CD4-positive, CD25-positive, alpha-beta regulatory T cell (primary cell): ENCODE measurements around the gene CA5A. TPM values are rescaled to one million over a fixed set of nuclear protein-coding genes. Genes with fewer than 3 reads are reported as not detected.
"Not testable (repeated sequence)": the region's sequence is repeated elsewhere in the genome, so short reads cannot be mapped to it uniquely, and the experiment has no call there.

ENCODE experiments used
- ATAC-seq, 2 donors: fragments of 150-1000 bp; cut with Tn5 transposase; one replicate each; pipeline ENCODE4 v1.10.0; 2021; ENCODE audit warnings: low read depth in 2 of 2, moderate number of reproducible peaks in 2 of 2, moderate library complexity in 1 of 2
- DNase-seq, 3 donors: peaks; one replicate each; pipeline versions ENCODE4 v3.0.0 to v3.0.0-alpha.2; 2012 to 2022; ENCODE audit warnings: mixed read lengths in 1 of 3
- H3K27ac ChIP-seq: one replicate; pipeline ENCODE4 v1.7.0; 2013; ENCODE audit warnings: mild to moderate bottlenecking, low read length; ENCODE audit not compliant: insufficient read depth, poor library complexity, severe bottlenecking
- H3K27me3 ChIP-seq: one replicate; pipeline ENCODE4 v1.7.0; 2013; ENCODE audit warnings: low read length; ENCODE audit not compliant: control insufficient read depth, insufficient read depth
- H3K36me3 ChIP-seq: one replicate; pipeline ENCODE4 v1.7.0; 2013; ENCODE audit warnings: mild to moderate bottlenecking, low read length, moderate library complexity; ENCODE audit not compliant: control insufficient read depth, insufficient read depth
- H3K4me1 ChIP-seq: 2 replicates; pipeline ENCODE4 v1.7.0; 2013; ENCODE audit warnings: mild to moderate bottlenecking, low read length; ENCODE audit not compliant: insufficient read depth, control insufficient read depth, poor library complexity, severe bottlenecking
- H3K4me3 ChIP-seq: one replicate; pipeline ENCODE4 v1.7.0; 2013; ENCODE audit warnings: low read depth, mild to moderate bottlenecking, low read length, moderate library complexity
- H3K9me3 ChIP-seq, 2 experiments: 1 replicate in 1 of 2; 2 replicates in 1 of 2; pipeline ENCODE4 v1.7.0; 2013; ENCODE audit warnings: low read length in 2 of 2, mild to moderate bottlenecking in 1 of 2, moderate library complexity in 1 of 2; ENCODE audit not compliant: control insufficient read depth in 2 of 2
- H3K27ac Mint-ChIP-seq, 3 donors: one replicate each; pipeline ENCODE4 v1.8.0; 2020 to 2022; ENCODE audit warnings: mild to moderate bottlenecking in 3 of 3, mixed read lengths in 3 of 3, moderate library complexity in 2 of 3
- H3K27me3 Mint-ChIP-seq: one replicate; pipeline ENCODE4 v1.8.0; 2022; ENCODE audit warnings: mild to moderate bottlenecking, mixed read lengths
- H3K36me3 Mint-ChIP-seq: one replicate; pipeline ENCODE4 v1.8.0; 2020; ENCODE audit warnings: mixed read lengths
- H3K4me1 Mint-ChIP-seq, 4 donors: one replicate each; pipeline ENCODE4 v1.8.0; 2020 to 2022; ENCODE audit warnings: mixed read lengths in 4 of 4, mild to moderate bottlenecking in 1 of 4
- H3K4me3 Mint-ChIP-seq, 4 donors: one replicate each; pipeline ENCODE4 v1.8.0; 2020 to 2022; ENCODE audit warnings: mild to moderate bottlenecking in 4 of 4, mixed read lengths in 4 of 4, moderate library complexity in 3 of 4
- H3K9me3 Mint-ChIP-seq, 7 donors: one replicate each; pipeline ENCODE4 v1.8.0; 2020 to 2022; ENCODE audit warnings: mixed read lengths in 7 of 7, mild to moderate bottlenecking in 3 of 7, moderate library complexity in 2 of 7
- polyA plus RNA-seq, 4 donors: library from polyadenylated mRNA; unstranded; fragments of 300-500 nt; fragmentation: Illumina TruSeq; gene quantifications; one replicate each; pipeline ENCODE4 v1.2.3, GENCODE V29; 2021
- total RNA-seq: library from RNA; stranded (reverse); gene quantifications from one replicate; pipeline ENCODE4 v1.2.3, GENCODE V29; 2022

CA5A gene
- total RNA-seq = not detected
- polyA plus RNA-seq = not detected

- H3K4me3 Mint-ChIP-seq = no peak within 1 kb of the TSS
- peaks cover 0 to 2% (median 0%) of the 10 kb centered on the region in 7 donors for H3K9me3 Mint-ChIP-seq
- Histone ChIP-seq H3K4me3 (no peak within 1 kb of the TSS), H3K36me3 (no peaks in the 10 kb centered on the region), H3K27ac (no peak within 1 kb of the TSS), H3K4me1 (no peaks in the 10 kb centered on the region), H3K27me3 (no peaks in the 10 kb centered on the region), H3K9me3 (no peaks in the 10 kb centered on the region)
- no peaks in the 10 kb centered on the region for H3K36me3 Mint-ChIP-seq
- no peaks in the 10 kb centered on the region for H3K27me3 Mint-ChIP-seq
- H3K27ac Mint-ChIP-seq = no peak within 1 kb of the TSS
- ATAC-seq (no peak), DNase-seq (no peak)
- peaks cover 0 to 4% (median 0%) of the 10 kb centered on the region in 4 donors for H3K4me1 Mint-ChIP-seq
Measured at GRCh38 chr16:87936375-87937230, at the start of gene CA5A. CA5A (minus strand) TSS chr16:87936529; CDS start chr16:87936450, 79 bp downstream.

DNA sequence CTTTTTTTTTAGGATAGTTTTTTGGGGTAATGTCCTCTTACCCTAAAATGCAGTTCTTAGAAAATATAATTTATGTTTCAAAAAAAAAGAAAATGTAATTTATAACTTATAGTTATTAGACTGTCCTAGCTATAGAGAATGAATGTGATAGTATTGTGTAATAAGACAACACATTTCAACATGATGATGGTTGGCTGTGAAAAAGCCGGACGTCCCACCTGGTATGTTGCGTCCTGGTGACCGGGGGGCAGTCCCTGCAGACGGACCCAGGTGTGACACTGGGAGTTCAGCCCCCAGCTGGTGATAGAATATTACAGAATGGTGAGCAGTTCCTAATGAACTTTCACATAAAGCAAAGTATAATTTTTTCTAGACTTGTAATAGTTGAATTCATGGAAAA is 49.2 kb upstream of the CA5A start:
- not testable (repeated sequence) for H3K4me3 ChIP-seq, H3K27me3 Mint-ChIP-seq, H3K4me3 Mint-ChIP-seq, H3K9me3 ChIP-seq, H3K27ac ChIP-seq, H3K27me3 ChIP-seq, H3K9me3 Mint-ChIP-seq, H3K4me1 ChIP-seq, DNase-seq, H3K27ac Mint-ChIP-seq, ATAC-seq
- peaks cover 39% of the 10 kb centered on the region for H3K36me3 ChIP-seq
- H3K4me1 Mint-ChIP-seq = peaks cover 10 to 46% (median 29%) of the 10 kb centered on the region in 4 donors
- H3K36me3 Mint-ChIP-seq = peaks cover 40% of the 10 kb centered on the region

GRCh38 chr16:87984632-87985267 is 48.4 kb upstream of the CA5A start:
- H3K27ac Mint-ChIP-seq = peak overlapping the region in 1 of 3 donors; percentile 87
- Histone ChIP-seq H3K4me3 (no peak overlapping the region), H3K9me3 (no peaks in the 10 kb centered on the region), H3K27me3 (no peaks in the 10 kb centered on the region), H3K27ac (no peak overlapping the region), H3K4me1 (peaks cover 6% of the 10 kb centered on the region), H3K36me3 (peaks cover 39% of the 10 kb centered on the region)
- H3K4me3 Mint-ChIP-seq = no peak overlapping the region
- H3K9me3 Mint-ChIP-seq = no peaks in the 10 kb centered on the region
- no peak for ATAC-seq
- peaks cover 15 to 53% (median 33%) of the 10 kb centered on the region in 4 donors for H3K4me1 Mint-ChIP-seq
- H3K36me3 Mint-ChIP-seq = peaks cover 37% of the 10 kb centered on the region
- DNase-seq = no peak
- no peaks in the 10 kb centered on the region for H3K27me3 Mint-ChIP-seq

DNA sequence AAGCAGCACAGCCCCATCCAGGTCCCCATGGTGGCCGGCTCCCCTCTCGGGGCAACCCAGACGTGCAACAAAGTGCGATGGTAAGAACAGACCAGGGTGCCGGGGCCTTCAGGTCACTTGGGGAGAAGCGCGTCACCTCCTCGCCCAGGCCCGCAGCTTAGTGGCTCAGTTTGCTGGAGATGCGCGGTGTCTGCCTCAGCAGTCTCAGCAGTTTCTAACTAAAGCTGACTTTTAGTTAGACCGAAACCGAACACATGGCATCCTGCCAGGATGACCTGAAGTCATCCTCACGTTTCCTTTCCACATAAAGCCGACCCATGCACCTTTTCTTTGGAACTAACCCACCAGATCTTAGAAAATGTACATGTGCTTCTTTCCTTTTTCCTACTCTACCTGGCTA is 47.9 kb upstream of the CA5A start:
- peaks cover 35% of the 10 kb centered on the region for H3K36me3 Mint-ChIP-seq
- H3K27ac Mint-ChIP-seq, H3K4me3 Mint-ChIP-seq, H3K4me3 ChIP-seq, DNase-seq, H3K27me3 ChIP-seq, ATAC-seq, H3K9me3 ChIP-seq, H3K27me3 Mint-ChIP-seq, H3K9me3 Mint-ChIP-seq: not testable (repeated sequence)
- peaks cover 16 to 59% (median 36%) of the 10 kb centered on the region in 4 donors for H3K4me1 Mint-ChIP-seq
- peak overlapping the region; percentile 23 for H3K27ac ChIP-seq
- peaks cover 11% of the 10 kb centered on the region for H3K4me1 ChIP-seq
- H3K36me3 ChIP-seq = peaks cover 37% of the 10 kb centered on the region

- H3K27ac Mint-ChIP-seq, H3K9me3 Mint-ChIP-seq, H3K4me3 ChIP-seq, H3K9me3 ChIP-seq, H3K27me3 Mint-ChIP-seq, H3K4me3 Mint-ChIP-seq, H3K27me3 ChIP-seq: not testable (repeated sequence)
- DNase-seq = peak in 1 of 3 donors; percentile 61
- Histone ChIP-seq H3K4me1 (peaks cover 11% of the 10 kb centered on the region), H3K27ac (peak overlapping the region; percentile 23), H3K36me3 (peaks cover 36% of the 10 kb centered on the region)
- Mint-ChIP-seq H3K36me3 (peaks cover 35% of the 10 kb centered on the region), H3K4me1 (peaks cover 16 to 63% (median 38%) of the 10 kb centered on the region in 4 donors)
- peak in 1 of 2 donors; percentile 36 for ATAC-seq
Measured at GRCh38 chr16:87983737-87984097, 47.4 kb upstream of the CA5A start.

- Histone ChIP-seq H3K27ac (peak overlapping the region; percentile 14), H3K36me3 (peaks cover 39% of the 10 kb centered on the region), H3K4me1 (peaks cover 11% of the 10 kb centered on the region)
- H3K4me3 ChIP-seq, DNase-seq, ATAC-seq, H3K9me3 Mint-ChIP-seq, H3K27me3 ChIP-seq, H3K27me3 Mint-ChIP-seq, H3K27ac Mint-ChIP-seq, H3K9me3 ChIP-seq: not testable (repeated sequence)
- peaks cover 16 to 69% (median 40%) of the 10 kb centered on the region in 4 donors for H3K4me1 Mint-ChIP-seq
- peak overlapping the region in 1 of 4 donors; percentile 48 for H3K4me3 Mint-ChIP-seq
- H3K36me3 Mint-ChIP-seq = peaks cover 37% of the 10 kb centered on the region
Measured at GRCh38 chr16:87983072-87983736, 46.9 kb upstream of the CA5A start.

DNA sequence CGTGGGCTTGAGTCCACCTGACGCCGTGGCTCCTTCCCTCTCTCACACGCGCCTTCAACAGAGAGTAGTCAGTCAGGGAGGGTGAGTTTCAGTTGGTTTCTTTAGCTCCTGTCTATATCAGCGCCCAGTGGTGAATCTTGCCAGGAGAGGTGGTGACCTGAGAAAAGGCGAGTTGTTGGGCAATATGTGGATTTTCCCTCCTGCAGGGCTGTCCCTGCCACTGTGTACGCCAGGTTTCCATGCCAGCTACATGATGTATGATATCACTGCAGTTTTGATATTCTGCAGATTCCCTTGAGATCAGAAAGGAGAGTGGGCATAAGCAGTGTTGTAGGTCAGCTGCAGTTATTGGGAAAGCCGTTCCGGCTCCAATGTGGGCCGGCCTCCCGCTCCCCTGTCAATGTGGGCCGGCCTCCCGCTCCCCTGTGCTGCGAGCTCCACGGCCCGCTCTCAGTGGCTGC is 46.3 kb upstream of the CA5A start:
- H3K27ac ChIP-seq = no peak overlapping the region
- H3K27ac Mint-ChIP-seq = peak overlapping the region in 2 of 3 donors; percentile 15 to 95
- no peaks in the 10 kb centered on the region for H3K27me3 Mint-ChIP-seq
- H3K4me3 Mint-ChIP-seq = peak overlapping the region in 1 of 4 donors; percentile 38
- H3K9me3 ChIP-seq = no peaks in the 10 kb centered on the region
- H3K4me1 Mint-ChIP-seq = peaks cover 14 to 71% (median 43%) of the 10 kb centered on the region in 4 donors
- peaks cover 38% of the 10 kb centered on the region for H3K36me3 ChIP-seq
- DNase-seq (no peak), ATAC-seq (no peak)
- H3K36me3 Mint-ChIP-seq = peaks cover 41% of the 10 kb centered on the region
- H3K4me3 ChIP-seq = no peak overlapping the region
- no peaks in the 10 kb centered on the region for H3K27me3 ChIP-seq
- peaks cover 11% of the 10 kb centered on the region for H3K4me1 ChIP-seq
- H3K9me3 Mint-ChIP-seq = no peaks in the 10 kb centered on the region
